Measurements from ENCODE around the gene SMKR1. TPM values are rescaled to one million over a fixed set of nuclear protein-coding genes. Genes with fewer than 3 reads are reported as not detected.

Gene SMKR1
- total and polyA plus RNA-seq, 2 of the 8 experiments (the other 6 are each of a cell fraction or from before 2014, with no cell fraction given) = 0.39 to 1.6 TPM

GRCh38 chr7:129499999-129500398, 2.3 kb upstream of the SMKR1 start:
- CTCF ChIA-PET (ENCODE audit: partially characterized antibody) = interaction anchor here (0.9 to 1.4 kb wide), 6 partner anchors 13 to 95 kb away, joined by 3 to 4 read pairs (median 4); partner anchors contain the start of gene STRIP2
- POLR2A ChIA-PET (ENCODE audit: partially characterized antibody) = interaction anchor here (0.8 to 1.4 kb wide), 2 partner anchors 14 kb away, joined by 3 to 4 read pairs; no protein-coding TSS in a partner anchor
- TF ChIP-seq SIX5 (IDR thresholded peaks at IDR 0.05; ENCODE audit: low read depth, low read length) (no peak), SP2 (IDR thresholded peaks at IDR 0.05; ENCODE audit: low read length) (no peak), POLR2A (IDR thresholded peaks at IDR 0.05; ENCODE audit: control extremely low read depth in 1 of 2, low read depth in 2 of 2, low read length in 2 of 2) (no peak), ATF2 (IDR thresholded peaks at IDR 0.05; ENCODE audit: low read length) (no peak), GABPA (IDR thresholded peaks at IDR 0.05; ENCODE audit: borderline replicate concordance, insufficient read depth, low read length) (no peak)

More at GRCh38 chr7:129499999-129500398, 2.3 kb upstream of the SMKR1 start:
- Histone ChIP-seq H3K18ac (ENCODE audit: extremely low read depth, low read length) (no peak overlapping the region), H2BK120ac (replicated peaks; ENCODE audit: low read depth, low read length) (no peak overlapping the region), H4K20me1 (replicated peaks in 1 of 2; ENCODE audit: control insufficient read depth in 1 of 2, insufficient read depth in 2 of 2, low read length in 2 of 2) (no peaks in the 10 kb centered on the region), H3K23me2 (ENCODE audit: low read depth, low read length) (peaks cover 12% of the 10 kb centered on the region; the same call in 1 of the 2 replicates), H4K8ac (ENCODE audit: extremely low read depth, insufficient read depth, low read length) (no peak overlapping the region), H3K9ac (replicated peaks in 1 of 4; ENCODE audit: extremely low read depth in 1 of 4, low read depth in 3 of 4, low read length in 3 of 4) (no peak overlapping the region), H4K5ac (ENCODE audit: insufficient read length, low read depth, low read length) (no peak overlapping the region), H3K23ac (ENCODE audit: insufficient read length) (no peak overlapping the region), H3K79me1 (ENCODE audit: low read depth, low read length) (no peaks in the 10 kb centered on the region), H3K4me3 (ENCODE audit: extremely low read depth in 1 of 4, insufficient read depth in 2 of 4, low read depth in 3 of 4, low read length in 4 of 4) (no peak overlapping the region), H3K27ac (ENCODE audit: low read depth, low read length) (no peak overlapping the region), H3K4me2 (ENCODE audit: insufficient read depth in 1 of 2, low read depth in 2 of 2, low read length in 2 of 2) (no peak overlapping the region), H2BK5ac (ENCODE audit: low read depth, low read length) (no peak overlapping the region), H2AFZ (ENCODE audit: low read length) (no peak overlapping the region), H4K91ac (replicated peaks; ENCODE audit: insufficient read length, low read length) (no peak overlapping the region), H3K4ac (replicated peaks; ENCODE audit: insufficient read length, low read depth, low read length) (no peak overlapping the region), H3K14ac (ENCODE audit: insufficient read length) (no peak overlapping the region), H3K9me3 (ENCODE audit: insufficient read depth in 2 of 2, low read depth in 1 of 2, low read length in 1 of 2) (no peaks in the 10 kb centered on the region), H2BK20ac (ENCODE audit: low read length) (0 out of 2 replicates have a peak overlapping the region, but pooled peaks have one; percentile 43), H3K27me3 (replicated peaks in 1 of 4; ENCODE audit: control insufficient read depth in 3 of 4, extremely low read depth in 1 of 4, insufficient read depth in 3 of 4, low read length in 3 of 4) (peaks cover 0 to 22% (median 20%) of the 10 kb centered on the region in 4 experiments; a peak in 5 of 7 replicates), H2BK15ac (ENCODE audit: low read length) (no peak overlapping the region; the same call in 1 of the 2 replicates), H3K56ac (replicated peaks; ENCODE audit: insufficient read length, low read depth, low read length) (no peak overlapping the region), H3K79me2 (ENCODE audit: control insufficient read depth in 1 of 2, insufficient read depth in 2 of 2, low read length in 2 of 2) (no peaks in the 10 kb centered on the region), H2AK5ac (ENCODE audit: low read depth, low read length) (peak overlapping the region; percentile 82; the same call in 1 of the 2 replicates), H2BK12ac (ENCODE audit: low read depth, low read length) (no peak overlapping the region), H3K36me3 (ENCODE audit: control insufficient read depth in 2 of 4, insufficient read depth in 4 of 4, low read length in 3 of 4) (no peaks in the 10 kb centered on the region), H3K4me1 (replicated peaks in 1 of 4; ENCODE audit: control insufficient read depth in 3 of 4, insufficient read depth in 4 of 4, low read length in 3 of 4) (peaks cover 0 to 11% (median 4%) of the 10 kb centered on the region in 4 experiments; a peak in 3 of 7 replicates)
- no peak for DNase-seq (ENCODE audit: low read depth in 1 of 2, low spot score in 2 of 2)
- WGBS, 2 experiments (ENCODE audit: extremely low coverage in 1 of 2, insufficient coverage in 1 of 2, insufficient read length in 1 of 2, insufficient replicate concordance in 2 of 2, low coverage in 1 of 2, low lambda C conversion rate in 2 of 2, missing lambda C conversion rate in 1 of 2) = 94% methylated on average over 6 of the region's 6 CpGs; no CpG with 5 or more reads in 1 of the 2 experiments
- no peak for FAIRE-seq
